ENCODE data around the gene FAM151A.
"Not testable (repeated sequence)": the region's sequence is repeated elsewhere in the genome, so short reads cannot be mapped to it uniquely, and the experiment has no call there.

Gene FAM151A

GRCh38 chr1:54636461-54637446 is 13.4 kb upstream of the FAM151A start:
- DNase-seq (ENCODE audit: low spot score): not testable (repeated sequence)

DNA sequence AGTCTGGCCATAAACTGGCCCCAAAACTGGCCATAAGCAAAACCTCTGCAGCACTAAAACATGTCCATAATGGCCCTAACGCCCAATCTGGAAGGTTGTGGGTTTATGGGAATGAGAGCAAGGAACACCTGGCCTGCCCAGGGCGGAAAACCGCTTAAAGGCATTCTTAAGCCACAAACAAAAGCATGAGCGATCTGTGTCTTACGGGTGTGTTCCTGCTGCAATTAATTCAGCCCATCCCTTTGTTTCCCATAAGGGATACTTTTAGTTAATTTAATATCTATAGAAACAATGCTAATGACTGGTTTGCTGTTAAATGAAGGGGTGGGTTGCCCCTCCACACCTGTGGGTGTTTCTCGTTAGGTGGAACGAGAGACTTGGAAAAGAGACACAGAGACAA is 12.5 kb upstream of the FAM151A start:
- DNase-seq (ENCODE audit: low spot score): not testable (repeated sequence)

DNA sequence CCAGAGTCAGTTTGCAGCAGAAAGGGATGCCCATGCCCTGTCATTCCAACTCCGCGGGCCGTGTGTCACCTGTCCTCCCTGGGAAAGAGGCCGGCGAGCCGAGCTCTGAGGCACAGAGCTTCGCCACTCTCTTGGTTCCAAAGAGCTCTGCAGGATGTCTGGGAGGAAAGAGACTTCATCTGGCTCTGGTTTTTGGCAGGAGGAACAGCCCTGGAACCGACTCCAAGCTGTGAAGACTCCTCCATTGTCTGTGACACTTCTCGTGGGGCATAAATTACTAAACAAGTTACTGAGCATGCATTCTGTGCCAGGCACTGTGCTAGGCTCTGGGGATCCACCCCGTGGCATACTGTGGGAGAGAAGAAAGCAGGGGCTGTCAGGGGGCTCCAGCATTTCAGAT is 3.9 kb upstream of the FAM151A start:
- no peak for DNase-seq (ENCODE audit: low spot score)

DNA sequence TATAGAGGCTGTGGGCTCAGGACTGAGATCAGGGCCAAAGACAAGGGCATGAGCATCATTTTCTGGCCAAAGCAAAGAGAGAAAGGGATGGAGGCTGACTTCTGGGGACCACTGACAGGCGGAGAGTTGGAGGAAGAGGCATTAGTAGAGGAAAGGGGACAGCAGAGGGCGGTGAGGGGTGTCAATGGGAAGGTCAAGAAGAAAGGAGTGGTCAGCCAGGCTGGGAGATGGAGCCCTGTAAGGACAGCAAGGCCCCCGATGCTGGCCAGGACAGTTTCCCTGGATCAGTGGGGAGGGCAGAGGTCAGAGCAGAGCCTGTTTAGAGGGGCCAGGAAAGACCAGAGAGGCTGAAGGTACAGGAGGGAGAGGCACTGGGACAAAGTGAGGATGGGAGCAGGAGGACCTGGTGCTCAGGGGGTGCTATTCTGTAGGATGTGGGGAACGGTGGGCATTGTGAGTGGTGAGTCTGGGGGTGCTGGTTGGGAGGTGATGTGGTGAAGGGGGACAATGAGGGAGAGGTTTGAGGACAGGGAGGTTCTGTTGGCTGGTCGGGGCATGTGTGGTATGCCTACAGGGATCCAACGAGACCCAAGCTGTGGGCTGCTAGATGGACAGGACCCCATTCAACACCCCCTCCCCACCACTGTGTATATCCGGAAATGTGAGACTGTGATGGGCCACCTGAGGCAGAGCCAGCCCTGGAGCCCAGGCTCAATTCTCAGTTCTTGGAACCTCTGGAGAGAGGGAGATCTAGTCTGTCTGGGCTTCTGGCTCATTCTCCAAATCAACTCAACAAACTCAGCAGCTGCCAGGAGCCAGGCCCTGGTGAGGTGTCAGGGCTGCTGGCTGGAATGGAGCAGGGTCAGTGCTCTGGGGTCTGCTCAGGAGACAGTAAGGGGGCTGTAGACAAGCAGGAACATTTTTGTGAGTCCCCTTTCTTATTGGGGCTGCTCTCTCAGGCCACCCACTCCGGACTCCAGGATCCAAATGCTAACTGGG is 1.4 kb upstream of the FAM151A start:
- no peak for DNase-seq (ENCODE audit: low spot score)

GRCh38 chr1:54619749-54620148 is 3.6 kb downstream of the FAM151A start:
- no peak for DNase-seq (ENCODE audit: low spot score)

DNA sequence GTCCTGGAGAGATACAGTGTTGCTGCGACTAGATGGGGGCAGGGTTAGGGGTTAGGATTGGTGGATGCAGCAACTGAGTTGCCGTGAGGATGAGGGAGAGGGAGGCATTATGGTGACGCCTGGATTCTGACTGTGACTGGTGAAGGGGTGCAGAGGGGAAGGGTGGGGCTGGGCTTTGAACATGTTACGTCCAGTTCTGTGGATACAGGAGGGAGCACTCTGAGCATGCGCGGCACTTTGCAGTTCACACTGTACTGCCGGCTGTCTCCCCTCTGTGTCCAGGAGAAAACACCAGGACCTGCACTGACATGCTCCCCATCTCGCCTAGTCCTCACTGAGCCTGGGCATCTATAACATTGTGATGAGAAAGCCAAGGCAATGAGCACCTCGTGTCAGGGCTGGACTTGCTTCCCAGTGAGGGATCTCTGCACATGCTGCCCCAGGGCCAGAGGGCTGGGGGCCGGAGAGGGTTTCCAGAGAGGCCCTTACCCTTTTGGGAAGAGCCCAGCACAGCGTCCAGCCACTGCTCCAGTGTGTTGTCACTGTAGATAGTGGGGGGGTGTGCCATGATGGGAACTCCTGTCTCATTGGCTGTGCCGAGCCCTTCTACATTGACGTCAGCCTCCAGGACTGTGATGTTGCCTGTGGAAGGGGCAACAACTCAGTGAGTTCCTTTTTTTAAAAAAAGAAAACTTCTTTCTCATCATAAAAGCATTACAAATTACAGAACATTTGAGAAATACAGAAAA is 7.6 kb downstream of the FAM151A start:
- no peak for DNase-seq (ENCODE audit: low spot score)

DNA sequence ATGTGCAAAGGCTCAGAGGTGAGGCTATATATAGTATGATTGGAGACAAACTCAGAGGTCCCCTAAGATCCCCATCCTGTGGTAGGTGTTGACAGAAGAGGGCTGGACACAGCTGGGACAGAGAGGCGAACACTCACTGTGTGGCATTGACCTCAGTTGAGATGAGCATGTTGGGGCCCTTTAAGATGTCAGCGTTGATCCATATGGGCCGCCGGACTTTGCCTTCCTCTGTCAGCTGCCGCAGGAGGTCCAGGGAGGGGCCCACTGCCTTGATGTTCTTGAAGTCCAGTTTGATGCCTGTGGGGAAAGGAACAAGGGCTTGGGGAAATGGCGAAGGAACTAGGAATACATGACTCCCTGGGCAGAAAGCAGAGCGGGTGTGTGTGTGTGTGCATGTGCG is 8.8 kb downstream of the FAM151A start:
- DNase-seq (ENCODE audit: low spot score): no peak

DNA sequence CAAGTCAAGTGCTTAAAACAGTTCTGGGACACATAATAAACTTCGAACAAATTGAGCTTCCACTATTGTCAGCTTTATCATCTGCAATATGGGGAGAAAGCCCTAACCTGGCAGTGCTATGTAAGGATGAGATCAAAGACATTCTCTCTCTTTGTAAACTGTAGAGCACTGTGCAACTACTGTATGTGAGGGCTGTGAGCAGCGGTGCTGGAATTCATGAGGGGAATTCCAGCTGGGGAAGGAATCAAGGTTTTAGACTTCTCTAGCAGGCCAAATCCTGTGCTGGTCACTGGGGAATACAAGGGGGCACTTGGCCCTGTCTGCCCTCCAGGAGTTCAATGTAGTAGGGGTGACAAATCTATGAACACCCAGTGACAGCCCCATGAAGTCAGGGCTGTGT is 9.3 kb downstream of the FAM151A start:
- no peak for DNase-seq (ENCODE audit: low spot score)

DNA sequence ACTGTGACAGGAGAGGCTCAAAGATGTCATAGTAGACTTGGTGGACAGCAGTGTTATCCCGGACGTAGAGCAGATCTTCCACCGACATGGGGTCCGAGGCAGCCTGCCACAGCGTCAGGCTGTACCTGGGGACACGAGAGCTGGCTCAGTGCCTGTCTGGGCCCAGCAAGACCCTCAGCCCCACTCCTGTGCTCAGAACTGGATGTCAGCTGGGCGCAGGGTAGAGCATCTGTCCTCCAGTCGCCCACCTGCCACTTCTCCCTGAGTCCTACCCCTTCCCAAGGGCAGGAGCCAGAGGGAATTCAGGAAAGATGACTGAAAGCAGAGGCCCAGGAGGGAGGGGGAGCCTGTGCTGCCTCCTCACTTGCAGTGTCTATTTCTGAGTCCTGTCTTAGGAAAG is 11.7 kb downstream of the FAM151A start:
- DNase-seq (ENCODE audit: low spot score): no peak

- DNase-seq (ENCODE audit: low spot score): no peak
Observed at GRCh38 chr1:54610601-54611580, 12.4 kb downstream of the FAM151A start.

DNA sequence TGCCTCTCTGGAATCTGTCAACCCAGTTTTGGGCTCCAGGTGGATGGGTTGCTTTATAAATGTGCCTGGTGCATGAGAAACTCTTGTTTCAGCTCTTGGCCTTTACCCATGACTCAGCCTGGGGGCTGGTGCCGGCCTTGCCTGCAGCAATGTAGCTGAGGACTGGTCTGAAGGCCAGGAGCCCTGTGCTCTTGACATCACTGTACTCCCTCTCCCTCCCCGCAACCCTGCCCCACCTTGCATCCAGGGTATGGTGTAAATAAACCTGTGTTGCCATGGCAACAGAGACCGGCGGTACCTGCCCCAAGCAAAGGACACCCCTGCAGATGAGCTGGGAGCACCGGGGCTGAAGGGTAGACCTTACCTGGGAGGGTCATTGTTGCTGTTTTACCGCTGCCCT is 13.3 kb downstream of the FAM151A start:
- no peak for DNase-seq (ENCODE audit: low spot score)

- no peak for DNase-seq (ENCODE audit: low spot score)
Observed at GRCh38 chr1:54609301-54609921, 13.9 kb downstream of the FAM151A start.

DNA sequence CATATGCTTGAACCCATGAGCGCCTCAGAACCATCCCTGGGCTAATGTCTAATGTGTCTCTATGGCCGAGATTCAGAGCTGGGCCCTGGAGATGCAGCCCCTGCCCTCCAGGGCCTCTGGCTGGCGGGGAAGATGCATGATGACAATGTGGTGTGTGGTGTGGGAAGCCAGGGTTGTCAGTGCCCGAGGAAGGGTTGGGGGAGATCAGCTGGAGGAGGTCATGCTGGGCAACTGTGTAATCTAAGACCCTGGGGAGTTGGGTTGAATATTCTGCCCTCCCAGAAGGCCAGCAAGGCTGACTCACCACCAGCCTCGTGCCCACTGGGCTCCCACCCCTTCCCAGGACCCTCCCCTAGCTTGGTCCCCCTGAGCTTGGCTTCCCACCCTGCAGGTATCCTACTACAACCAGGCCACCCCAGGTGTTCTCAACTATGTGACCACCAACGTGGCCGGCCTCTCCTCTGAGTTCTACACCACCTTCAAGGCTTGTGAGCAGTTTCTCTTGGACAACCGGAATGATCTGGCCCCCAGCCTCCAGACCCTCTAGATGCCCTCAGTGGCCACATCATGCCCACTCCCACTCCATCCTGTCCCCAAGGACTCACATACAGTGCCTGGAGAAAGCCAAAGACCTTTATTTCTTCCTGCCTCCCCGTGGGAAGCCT is 14.6 kb downstream of the FAM151A start:
- DNase-seq (ENCODE audit: low spot score): no peak

DNA sequence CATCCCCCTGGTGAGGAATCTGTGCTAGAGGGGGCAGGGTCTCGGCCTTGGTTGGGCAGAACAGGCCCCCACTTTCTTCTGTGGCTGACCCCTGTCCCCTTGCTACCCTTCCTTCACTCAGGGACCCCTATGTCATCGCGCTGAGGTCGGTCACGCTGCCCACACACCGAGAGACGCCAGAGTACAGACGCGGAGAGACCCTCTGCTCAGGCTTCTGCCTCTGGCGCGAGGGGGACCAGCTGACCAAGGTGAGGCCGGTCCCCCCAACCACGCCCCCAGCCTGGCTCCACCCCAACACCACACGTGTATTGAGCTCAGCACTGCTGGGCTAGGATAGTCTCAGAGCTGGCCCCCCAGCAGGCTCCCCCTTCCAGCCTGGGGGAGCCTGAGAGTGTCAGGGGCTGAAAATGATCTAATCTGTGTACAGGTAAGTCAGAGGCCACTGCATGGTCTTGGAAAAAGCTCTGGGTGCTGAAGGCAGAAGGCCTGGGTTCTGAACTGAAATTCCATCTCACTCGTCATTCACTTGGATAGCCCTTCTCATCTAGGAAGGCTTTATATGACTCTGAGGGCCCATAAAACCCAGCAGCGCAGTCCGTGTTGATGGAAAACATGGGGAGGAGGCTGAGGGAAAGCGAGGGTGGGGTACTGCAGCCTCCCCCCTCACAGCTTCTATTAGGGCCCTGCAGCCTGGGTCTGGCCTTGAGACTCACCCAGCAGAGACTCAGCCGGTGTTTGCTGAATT is 15.3 kb downstream of the FAM151A start:
- no peak for DNase-seq (ENCODE audit: low spot score)

DNA sequence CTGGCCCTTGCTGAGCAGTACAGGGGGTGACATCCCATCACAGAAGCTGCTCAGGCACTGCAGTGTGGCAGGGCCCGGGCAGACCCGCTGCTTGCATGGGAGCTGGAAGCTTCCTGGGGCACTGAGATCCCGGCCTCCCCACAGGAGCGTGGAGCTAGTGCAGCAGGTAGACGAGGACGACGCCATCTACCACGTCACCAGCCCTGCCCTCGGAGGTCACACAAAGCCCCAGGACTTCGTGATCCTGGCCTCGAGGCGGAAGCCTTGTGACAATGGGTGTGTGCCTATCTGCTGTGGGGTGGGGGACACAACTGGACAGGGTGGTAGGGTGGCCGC is 16.4 kb downstream of the FAM151A start:
- DNase-seq (ENCODE audit: low spot score): no peak

DNA sequence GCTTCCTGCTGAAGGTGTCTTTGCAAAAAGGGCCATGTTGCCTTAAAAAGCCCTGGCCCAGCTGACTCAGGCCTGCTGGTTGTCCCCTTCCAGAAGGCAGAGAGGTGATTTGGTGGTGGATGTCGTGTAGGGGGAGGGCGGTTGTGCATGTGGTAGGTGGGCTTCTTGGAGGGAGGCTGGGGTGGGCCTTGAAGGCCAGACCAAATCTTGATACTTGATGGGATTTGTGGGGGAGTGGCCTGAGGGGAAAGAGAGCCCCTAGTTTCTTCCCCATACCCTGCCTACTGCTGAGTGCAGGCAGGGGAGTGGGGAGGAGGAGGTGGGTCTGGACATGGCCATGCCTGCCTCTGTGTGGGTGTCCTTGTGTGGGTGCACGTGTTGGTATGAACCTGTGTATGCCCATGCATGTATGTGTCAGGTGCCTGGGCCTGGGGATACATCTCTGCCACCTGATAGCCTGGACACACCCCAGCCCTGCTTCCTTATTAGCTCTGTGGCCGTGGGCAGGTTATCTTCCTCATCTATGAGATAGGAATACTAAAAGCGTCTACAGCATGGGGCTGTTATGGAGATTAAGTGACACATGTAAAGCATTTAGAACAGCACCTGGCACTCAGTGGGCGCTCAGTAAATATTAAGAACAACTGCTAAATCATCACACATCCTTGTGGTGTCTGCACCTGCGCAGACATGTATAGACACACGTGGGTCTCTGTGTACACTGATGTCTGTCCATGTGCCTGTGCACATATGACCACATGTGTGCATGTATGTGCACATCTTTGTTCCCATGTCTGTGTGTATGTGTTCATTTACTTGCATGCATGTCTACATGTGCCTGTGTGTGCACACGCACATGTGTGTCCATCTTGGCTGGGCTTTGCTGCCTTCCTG is 17.0 kb downstream of the FAM151A start:
- DNase-seq (ENCODE audit: low spot score): no peak

DNA sequence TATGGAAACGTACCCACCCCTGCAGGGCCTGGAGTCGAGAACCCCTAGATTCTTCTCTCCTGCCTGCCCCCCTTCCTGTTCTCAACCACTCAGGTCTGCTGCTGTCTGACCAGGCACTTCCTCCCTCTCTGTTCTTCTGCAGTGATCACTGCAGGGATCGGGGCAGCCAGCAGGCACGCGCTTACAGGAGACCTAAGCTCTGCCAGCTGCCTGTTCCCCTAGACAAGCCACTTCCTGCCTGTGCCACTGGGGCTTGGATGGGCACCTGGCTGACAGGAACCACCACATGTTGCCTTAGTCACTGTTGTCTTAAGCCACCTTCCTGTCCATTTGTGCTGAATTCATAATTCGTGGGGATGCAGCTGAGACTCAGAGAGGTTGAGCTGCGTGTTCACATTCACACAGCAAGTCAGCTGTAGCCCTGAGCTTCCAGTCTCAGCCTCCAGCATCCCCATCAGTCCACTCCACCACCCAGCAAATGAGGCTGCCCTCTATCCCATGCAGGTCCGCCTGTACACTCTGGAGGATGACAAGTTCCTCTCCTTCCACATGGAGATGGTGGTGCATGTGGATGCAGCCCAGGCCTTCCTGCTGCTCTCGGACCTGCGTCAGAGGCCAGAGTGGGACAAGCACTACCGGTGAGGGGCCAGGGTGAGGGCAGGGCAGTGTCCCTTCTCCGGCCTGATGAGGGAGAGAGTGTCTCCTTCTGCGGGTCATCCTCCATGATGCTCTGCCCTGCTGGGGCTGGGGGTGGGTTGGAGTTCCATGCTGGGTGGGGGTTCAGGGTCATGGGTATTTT is 18.6 kb downstream of the FAM151A start:
- peak; percentile 36 for DNase-seq (ENCODE audit: low spot score)
